GM19193 (cell line): Measurements from ENCODE around the gene PPFIA1.

ENCODE experiments used
- POLR2A ChIP-seq: IDR thresholded peaks from 4 replicates; pipeline ENCODE4 v1.6.1; 2011; ENCODE audit not compliant: insufficient read depth, insufficient read length; ENCODE audit errors: extremely low read depth

PPFIA1 gene

GRCh38 chr11:70381350-70381749, 110.9 kb downstream of the PPFIA1 start:
- TF ChIP-seq POLR2A = no peak

- TF ChIP-seq POLR2A = no peak
These were observed 111.7 kb downstream of the PPFIA1 start for GRCh38 chr11:70381872-70382861.

GRCh38 chr11:70383664-70384565, 113.4 kb downstream of the PPFIA1 start:
- TF ChIP-seq POLR2A = no peak

- no peak for TF ChIP-seq POLR2A
These were observed 114.2 kb downstream of the PPFIA1 start for GRCh38 chr11:70384566-70385152.

DNA sequence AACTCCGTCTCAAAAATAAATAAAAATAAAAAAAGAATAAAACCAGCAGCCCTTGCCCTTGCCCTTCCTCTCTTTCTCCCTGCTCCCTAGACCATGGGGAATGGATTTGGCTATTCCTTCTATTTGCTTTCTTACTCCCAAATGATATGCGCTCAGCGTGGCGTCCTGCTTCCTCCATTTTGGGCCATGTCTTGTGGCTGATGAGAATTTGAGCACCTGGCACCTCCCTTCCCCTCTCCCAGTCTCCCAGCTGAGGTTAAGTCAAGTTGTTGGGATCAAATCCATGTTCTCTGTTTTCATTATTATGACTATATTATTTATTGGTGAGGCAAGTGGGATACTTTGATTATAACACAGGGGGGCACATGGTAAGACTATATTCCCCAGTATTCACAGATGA, 117.1 kb downstream of the PPFIA1 start:
- no peak for TF ChIP-seq POLR2A

GRCh38 chr11:70389201-70389600, 118.7 kb downstream of the PPFIA1 start:
- TF ChIP-seq POLR2A = no peak

- TF ChIP-seq POLR2A = no peak
These were observed 123.9 kb downstream of the PPFIA1 start for GRCh38 chr11:70394211-70394950.

GRCh38 chr11:70397336-70397982, 127.0 kb downstream of the PPFIA1 start:
- TF ChIP-seq POLR2A = no peak

GRCh38 chr11:70397983-70398833, 127.7 kb downstream of the PPFIA1 start, which contains the start of gene CTTN:
TSS of gene CTTN (plus strand) at chr11:70398529. CDS start at chr11:70407298, 8,769 bp downstream.
- TF ChIP-seq POLR2A = no peak

DNA sequence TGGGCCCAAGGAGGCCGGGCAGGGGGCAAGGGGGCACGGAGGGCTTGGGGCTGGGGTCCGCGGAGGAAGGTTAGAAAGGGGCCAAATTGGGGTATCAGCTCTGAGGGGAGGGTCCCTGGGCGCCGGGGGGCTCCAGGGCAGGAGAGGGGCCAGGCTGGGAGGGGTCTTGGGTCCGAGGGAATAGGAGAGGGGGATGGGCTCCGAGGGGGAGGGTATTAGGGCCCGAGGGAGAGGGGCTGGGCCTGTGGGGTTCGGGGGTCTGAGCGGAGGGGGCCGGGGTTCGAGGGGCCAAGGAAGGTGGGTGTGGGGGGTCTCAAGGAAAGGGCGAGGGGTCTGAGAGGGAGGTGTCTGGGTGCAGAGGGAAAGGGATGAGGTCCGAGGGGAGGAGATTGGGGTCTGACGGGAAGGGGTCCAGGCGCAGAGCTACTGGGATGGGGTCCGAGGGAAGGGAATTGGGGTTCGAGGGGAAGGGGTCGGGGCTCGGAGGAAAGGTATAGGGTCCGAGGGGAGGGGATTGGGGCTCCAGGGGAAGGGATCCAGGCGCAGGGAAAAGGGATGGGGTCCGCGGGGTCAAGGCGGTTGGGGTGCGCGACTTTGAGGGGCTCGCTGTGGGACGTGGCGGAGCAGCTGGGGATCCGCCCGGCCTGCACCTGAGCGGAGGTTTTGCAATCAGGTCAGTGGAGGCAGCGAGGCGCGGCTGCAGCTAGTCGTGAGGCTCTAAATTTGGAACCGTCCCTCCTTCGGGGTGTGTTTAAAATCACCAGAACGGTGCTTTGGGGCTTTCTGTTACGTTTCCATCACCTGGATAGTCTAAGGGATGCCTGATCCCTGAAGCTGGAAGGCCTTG, 128.6 kb downstream of the PPFIA1 start:
- TF ChIP-seq POLR2A = no peak

DNA sequence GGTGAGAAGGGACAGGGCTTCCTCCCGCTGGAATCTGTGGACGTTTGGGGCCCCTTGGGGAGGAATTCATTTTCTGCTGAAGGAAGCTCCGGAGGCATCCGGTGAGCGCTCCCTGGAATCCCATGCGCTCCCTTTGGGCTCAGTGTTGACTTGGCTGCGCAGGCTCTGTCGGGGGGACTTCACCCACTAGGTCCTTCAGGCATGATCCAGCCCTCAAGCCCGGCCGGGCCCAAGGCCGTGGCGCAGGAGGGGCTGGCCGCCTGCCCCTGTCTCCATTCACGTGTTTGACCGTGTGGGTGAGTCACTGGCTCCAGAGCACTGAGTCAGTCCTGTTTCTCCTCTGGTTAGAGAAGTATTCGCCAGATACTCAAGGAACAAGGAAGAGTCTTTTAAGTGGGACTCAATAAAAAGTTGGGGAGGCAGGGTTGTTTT, 129.2 kb downstream of the PPFIA1 start:
- no peak for TF ChIP-seq POLR2A

GRCh38 chr11:70400643-70401042, 130.2 kb downstream of the PPFIA1 start:
- no peak for TF ChIP-seq POLR2A

- TF ChIP-seq POLR2A = no peak
These were observed 131.5 kb downstream of the PPFIA1 start for GRCh38 chr11:70402016-70402415.

DNA sequence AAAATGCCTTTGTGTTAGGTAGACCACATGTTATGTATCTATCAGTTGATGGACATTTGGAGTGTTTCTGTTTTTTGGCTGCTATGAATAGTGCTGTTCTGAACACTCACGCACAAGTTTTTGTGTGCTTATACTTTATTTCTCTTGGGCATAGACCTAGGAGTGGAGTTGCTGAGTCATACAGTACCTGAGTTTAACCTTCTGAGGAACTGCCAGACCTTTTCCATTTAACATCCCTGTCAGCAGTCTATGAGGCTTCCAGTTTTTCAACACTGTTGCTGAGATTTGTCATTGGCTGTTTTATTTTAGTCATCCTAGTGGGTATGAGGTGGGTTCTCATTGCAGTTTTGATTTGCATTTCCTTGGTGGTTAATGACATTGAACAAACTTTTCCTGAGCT, 132.2 kb downstream of the PPFIA1 start:
- TF ChIP-seq POLR2A = no peak
